BLaER1 (cell line): ENCODE measurements around the gene USP49.

ENCODE experiments used
- H3K27ac ChIP-seq: shearing (Covaris generic); formaldehyde crosslinking; 2 replicates; pipeline ENCODE4 v1.8.1; 2022
- H3K27me3 ChIP-seq: shearing (Covaris generic); formaldehyde crosslinking; 2 replicates; pipeline ENCODE4 v1.8.1; 2022
- H3K36me3 ChIP-seq: shearing (Covaris generic); formaldehyde crosslinking; 2 replicates; pipeline ENCODE4 v1.8.1; 2022
- H3K4me1 ChIP-seq: shearing (Covaris generic); formaldehyde crosslinking; 2 replicates; pipeline ENCODE4 v1.8.1; 2022
- H3K4me2 ChIP-seq: shearing (Covaris generic); formaldehyde crosslinking; 2 replicates; pipeline ENCODE4 v1.8.1; 2022
- H3K4me3 ChIP-seq: shearing (Covaris generic); formaldehyde crosslinking; 2 replicates; pipeline ENCODE4 v1.8.1; 2022
- H3K9ac ChIP-seq: shearing (Covaris generic); formaldehyde crosslinking; 2 replicates; pipeline ENCODE4 v1.8.1; 2022
- H3K9me3 ChIP-seq: shearing (Covaris generic); formaldehyde crosslinking; 2 replicates; pipeline ENCODE4 v1.8.1; 2022
- H4K20me1 ChIP-seq: shearing (Covaris generic); formaldehyde crosslinking; 2 replicates; pipeline ENCODE4 v1.8.1; 2022
- Cebpa-rat ChIP-seq: shearing (Covaris generic); IDR thresholded peaks from 2 replicates; pipeline ENCODE4 v1.8.1; 2022

USP49 gene

GRCh38 chr6:41901882-41902519 lies 6.8 kb upstream of the USP49 start:
- Histone ChIP-seq H3K4me3 (no peak overlapping the region), H3K27ac (no peak overlapping the region), H3K4me1 (peaks cover 11% of the 10 kb centered on the region), H3K27me3 (no peaks in the 10 kb centered on the region), H3K9me3 (no peaks in the 10 kb centered on the region), H3K36me3 (peaks cover 83% of the 10 kb centered on the region), H3K9ac (no peak overlapping the region), H3K4me2 (no peak overlapping the region), H4K20me1 (no peaks in the 10 kb centered on the region)
- no peak for TF ChIP-seq Cebpa-rat

- no peaks in the 10 kb centered on the region for H3K9me3 ChIP-seq
Observed at GRCh38 chr6:41900861-41901260, 5.7 kb upstream of the USP49 start.

GRCh38 chr6:41896281-41896680 lies 1.1 kb upstream of the USP49 start:
- Histone ChIP-seq H3K4me2 (peak overlapping the region; percentile 84), H3K4me3 (peak overlapping the region; percentile 78), H3K27ac (peak overlapping the region; percentile 93), H3K9ac (peak overlapping the region; percentile 92), H3K4me1 (peaks cover 44% of the 10 kb centered on the region), H3K27me3 (no peaks in the 10 kb centered on the region), H3K9me3 (no peaks in the 10 kb centered on the region), H4K20me1 (peaks cover 32% of the 10 kb centered on the region), H3K36me3 (peaks cover 31% of the 10 kb centered on the region)
- TF ChIP-seq Cebpa-rat: no peak

More at GRCh38 chr6:41900861-41901260, 5.7 kb upstream of the USP49 start:
- no peaks in the 10 kb centered on the region for H3K27me3 ChIP-seq
- H3K36me3 ChIP-seq: peaks cover 72% of the 10 kb centered on the region
- no peak overlapping the region for H3K9ac ChIP-seq
- no peaks in the 10 kb centered on the region for H4K20me1 ChIP-seq
- no peak overlapping the region for H3K27ac ChIP-seq
- H3K4me1 ChIP-seq: peaks cover 22% of the 10 kb centered on the region
- no peak for TF ChIP-seq Cebpa-rat
- H3K4me3 ChIP-seq: no peak overlapping the region
- no peak overlapping the region for H3K4me2 ChIP-seq

- H3K27me3 ChIP-seq: no peaks in the 10 kb centered on the region
- peak overlapping the region; percentile 92 for H3K9ac ChIP-seq
- H3K36me3 ChIP-seq: peaks cover 29% of the 10 kb centered on the region
- no peaks in the 10 kb centered on the region for H3K9me3 ChIP-seq
- peak overlapping the region; percentile 98 for H3K4me2 ChIP-seq
- H3K4me3 ChIP-seq: peak overlapping the region; percentile 78
- peaks cover 45% of the 10 kb centered on the region for H4K20me1 ChIP-seq
- H3K4me1 ChIP-seq: peaks cover 49% of the 10 kb centered on the region
- no peak for TF ChIP-seq Cebpa-rat
- H3K27ac ChIP-seq: peak overlapping the region; percentile 82
Observed at GRCh38 chr6:41894366-41895299, 542 bp downstream of the USP49 start.

- H3K4me3 ChIP-seq: peak overlapping the region; percentile 78
- peak overlapping the region; percentile 98 for H3K4me2 ChIP-seq
- H3K36me3 ChIP-seq: peaks cover 30% of the 10 kb centered on the region; the same call in 1 of the 2 replicates
- peaks cover 46% of the 10 kb centered on the region for H4K20me1 ChIP-seq
- H3K9ac ChIP-seq: peak overlapping the region; percentile 92
- H3K27ac ChIP-seq: peak overlapping the region; percentile 82; the same call in 1 of the 2 replicates
- no peaks in the 10 kb centered on the region for H3K9me3 ChIP-seq
- H3K4me1 ChIP-seq: peaks cover 49% of the 10 kb centered on the region
- no peaks in the 10 kb centered on the region for H3K27me3 ChIP-seq
- TF ChIP-seq Cebpa-rat: no peak
Observed at GRCh38 chr6:41892921-41893564, 2.1 kb downstream of the USP49 start.

- H3K9me3 ChIP-seq: no peaks in the 10 kb centered on the region
Observed at GRCh38 chr6:41887331-41887751, 7.8 kb downstream of the USP49 start.

GRCh38 chr6:41885930-41886329 lies 9.2 kb downstream of the USP49 start:
- H3K4me3 ChIP-seq: no peak overlapping the region
- TF ChIP-seq Cebpa-rat: no peak

More at GRCh38 chr6:41887331-41887751, 7.8 kb downstream of the USP49 start:
- Histone ChIP-seq H3K4me3 (no peak overlapping the region), H3K27me3 (no peaks in the 10 kb centered on the region), H3K36me3 (peaks cover 77% of the 10 kb centered on the region), H3K9ac (no peak overlapping the region), H4K20me1 (peaks cover 77% of the 10 kb centered on the region), H3K4me2 (no peak overlapping the region), H3K4me1 (peaks cover 16% of the 10 kb centered on the region), H3K27ac (no peak overlapping the region)
- TF ChIP-seq Cebpa-rat: no peak

GRCh38 chr6:41884957-41885356 lies 10.2 kb downstream of the USP49 start:
- H4K20me1 ChIP-seq: peaks cover 58% of the 10 kb centered on the region
- no peak overlapping the region for H3K4me3 ChIP-seq
- no peak overlapping the region for H3K9ac ChIP-seq
- TF ChIP-seq Cebpa-rat: no peak
- no peaks in the 10 kb centered on the region for H3K27me3 ChIP-seq
- H3K4me2 ChIP-seq: no peak overlapping the region
- H3K9me3 ChIP-seq: no peaks in the 10 kb centered on the region
- peaks cover 70% of the 10 kb centered on the region for H3K36me3 ChIP-seq
- no peak overlapping the region for H3K27ac ChIP-seq
- no peaks in the 10 kb centered on the region for H3K4me1 ChIP-seq

More at GRCh38 chr6:41885930-41886329, 9.2 kb downstream of the USP49 start:
- H3K4me2 ChIP-seq: no peak overlapping the region
- no peaks in the 10 kb centered on the region for H3K9me3 ChIP-seq
- H3K36me3 ChIP-seq: peaks cover 73% of the 10 kb centered on the region
- H4K20me1 ChIP-seq: peaks cover 67% of the 10 kb centered on the region
- H3K4me1 ChIP-seq: peaks cover 2% of the 10 kb centered on the region
- H3K27me3 ChIP-seq: no peaks in the 10 kb centered on the region
- no peak overlapping the region for H3K9ac ChIP-seq
- no peak overlapping the region for H3K27ac ChIP-seq

- Histone ChIP-seq H3K9ac (no peak overlapping the region), H3K27me3 (no peaks in the 10 kb centered on the region)
- TF ChIP-seq Cebpa-rat: no peak
Observed at GRCh38 chr6:41881506-41881905, 13.7 kb downstream of the USP49 start.

More at GRCh38 chr6:41881506-41881905, 13.7 kb downstream of the USP49 start:
- H3K4me2 ChIP-seq: no peak overlapping the region
- H3K27ac ChIP-seq: no peak overlapping the region
- no peak overlapping the region for H3K4me3 ChIP-seq
- no peaks in the 10 kb centered on the region for H3K9me3 ChIP-seq
- H4K20me1 ChIP-seq: peaks cover 71% of the 10 kb centered on the region
- H3K4me1 ChIP-seq: no peaks in the 10 kb centered on the region
- peaks cover 57% of the 10 kb centered on the region for H3K36me3 ChIP-seq
